Mononuclear cell (primary cell): Measurements from ENCODE around the gene TMOD3. TPM values are rescaled to one million over a fixed set of nuclear protein-coding genes. Genes with fewer than 3 reads are reported as not detected.

ENCODE experiments used
- H3K27me3 ChIP-seq: 2 replicates; pipeline ENCODE4 v1.6.0; 2011; ENCODE audit warnings: low read length, control low read depth; ENCODE audit not compliant: insufficient read depth
- H3K4me1 ChIP-seq: 2 replicates; pipeline ENCODE4 v1.5.1; 2011; ENCODE audit warnings: mild to moderate bottlenecking, low read length, control low read depth; ENCODE audit not compliant: insufficient read depth
- H3K4me3 ChIP-seq: 2 replicates; pipeline ENCODE4 v1.5.1; 2011; ENCODE audit warnings: mild to moderate bottlenecking, low read length, moderate library complexity
- H3K9me3 ChIP-seq: 2 replicates; pipeline ENCODE4 v1.5.1; 2011; ENCODE audit warnings: low read depth, mild to moderate bottlenecking, control low read depth, low read length
- total RNA-seq: library from RNA; depleted of rRNA; stranded (reverse); fragments of >200 nt; gene quantifications from one replicate; pipeline ENCODE4 v1.2.3, GENCODE V29; 2012

TMOD3 gene
- total RNA-seq, 1 donor, result 43.0 TPM

- Histone ChIP-seq H3K4me1 (peaks cover 76% of the 10 kb centered on the region), H3K9me3 (no peaks in the 10 kb centered on the region), H3K4me3 (no peak overlapping the region), H3K27me3 (no peaks in the 10 kb centered on the region)
These were observed 13.6 kb downstream of the TMOD3 start for GRCh38 chr15:51842852-51843737.

- Histone ChIP-seq H3K9me3 (no peaks in the 10 kb centered on the region), H3K4me3 (no peak overlapping the region), H3K4me1 (peaks cover 64% of the 10 kb centered on the region), H3K27me3 (no peaks in the 10 kb centered on the region)
These were observed 15.4 kb downstream of the TMOD3 start for GRCh38 chr15:51844747-51845426.

- Histone ChIP-seq H3K27me3 (no peaks in the 10 kb centered on the region), H3K9me3 (no peaks in the 10 kb centered on the region), H3K4me3 (no peak overlapping the region), H3K4me1 (peaks cover 69% of the 10 kb centered on the region)
These were observed 16.6 kb downstream of the TMOD3 start for GRCh38 chr15:51846066-51846462.

GRCh38 chr15:51846463-51847230 lies 17.2 kb downstream of the TMOD3 start:
- no peaks in the 10 kb centered on the region for H3K9me3 ChIP-seq
- no peak overlapping the region for H3K4me3 ChIP-seq
- no peaks in the 10 kb centered on the region for H3K27me3 ChIP-seq
- H3K4me1 ChIP-seq, result peaks cover 64% of the 10 kb centered on the region

GRCh38 chr15:51848811-51849210 lies 19.4 kb downstream of the TMOD3 start:
- no peaks in the 10 kb centered on the region for H3K9me3 ChIP-seq
- H3K4me3 ChIP-seq, result no peak overlapping the region
- peaks cover 42% of the 10 kb centered on the region for H3K4me1 ChIP-seq
- no peaks in the 10 kb centered on the region for H3K27me3 ChIP-seq

GRCh38 chr15:51849860-51850259 lies 20.4 kb downstream of the TMOD3 start:
- no peaks in the 10 kb centered on the region for H3K9me3 ChIP-seq
- no peak overlapping the region for H3K4me3 ChIP-seq
- H3K4me1 ChIP-seq, result peaks cover 38% of the 10 kb centered on the region
- H3K27me3 ChIP-seq, result no peaks in the 10 kb centered on the region

GRCh38 chr15:51853998-51854397 lies 24.5 kb downstream of the TMOD3 start:
- Histone ChIP-seq H3K4me1 (peaks cover 12% of the 10 kb centered on the region), H3K27me3 (no peaks in the 10 kb centered on the region)

GRCh38 chr15:51855612-51856011 lies 26.2 kb downstream of the TMOD3 start:
- Histone ChIP-seq H3K27me3 (no peaks in the 10 kb centered on the region), H3K4me3 (no peak overlapping the region), H3K4me1 (peaks cover 8% of the 10 kb centered on the region)

More at GRCh38 chr15:51853998-51854397, 24.5 kb downstream of the TMOD3 start:
- H3K4me3 ChIP-seq, result no peak overlapping the region
- no peaks in the 10 kb centered on the region for H3K9me3 ChIP-seq

GRCh38 chr15:51856714-51857380 lies 27.4 kb downstream of the TMOD3 start:
- no peaks in the 10 kb centered on the region for H3K9me3 ChIP-seq
- no peak overlapping the region for H3K4me3 ChIP-seq
- peaks cover 14% of the 10 kb centered on the region for H3K4me1 ChIP-seq
- no peaks in the 10 kb centered on the region for H3K27me3 ChIP-seq

More at GRCh38 chr15:51855612-51856011, 26.2 kb downstream of the TMOD3 start:
- no peaks in the 10 kb centered on the region for H3K9me3 ChIP-seq

GRCh38 chr15:51861557-51862359 lies 32.3 kb downstream of the TMOD3 start:
- no peaks in the 10 kb centered on the region for H3K9me3 ChIP-seq
- H3K4me1 ChIP-seq, result peaks cover 20% of the 10 kb centered on the region
- no peaks in the 10 kb centered on the region for H3K27me3 ChIP-seq
- no peak overlapping the region for H3K4me3 ChIP-seq

- Histone ChIP-seq H3K4me1 (peaks cover 20% of the 10 kb centered on the region), H3K9me3 (no peaks in the 10 kb centered on the region), H3K27me3 (no peaks in the 10 kb centered on the region), H3K4me3 (no peak overlapping the region)
These were observed 33.7 kb downstream of the TMOD3 start for GRCh38 chr15:51863131-51863530.

- H3K9me3 ChIP-seq, result no peaks in the 10 kb centered on the region
- peaks cover 20% of the 10 kb centered on the region for H3K4me1 ChIP-seq
- H3K27me3 ChIP-seq, result no peaks in the 10 kb centered on the region
- no peak overlapping the region for H3K4me3 ChIP-seq
These were observed 35.1 kb downstream of the TMOD3 start for GRCh38 chr15:51864408-51865056.

GRCh38 chr15:51865317-51865716 lies 35.9 kb downstream of the TMOD3 start:
- peaks cover 20% of the 10 kb centered on the region for H3K4me1 ChIP-seq
- no peak overlapping the region for H3K4me3 ChIP-seq
- no peaks in the 10 kb centered on the region for H3K9me3 ChIP-seq
- H3K27me3 ChIP-seq, result no peaks in the 10 kb centered on the region
